Ectodermal cell (in vitro differentiated cells): ENCODE data around the gene KIF17.
"Not testable (repeated sequence)": the region's sequence is repeated elsewhere in the genome, so short reads cannot be mapped to it uniquely, and the experiment has no call there.

Experiments
- H3K27ac ChIP-seq: 2 replicates; pipeline ENCODE4 v1.7.0; 2013; ENCODE audit warnings: mild to moderate bottlenecking, low read depth, low read length; ENCODE audit not compliant: insufficient read depth, poor library complexity, severe bottlenecking
- H3K27me3 ChIP-seq: 2 replicates; pipeline ENCODE4 v1.7.0; 2013; ENCODE audit warnings: mild to moderate bottlenecking, low read length; ENCODE audit not compliant: insufficient read depth, control insufficient read depth, poor library complexity, severe bottlenecking
- H3K36me3 ChIP-seq: one replicate; pipeline ENCODE4 v1.7.0; 2013; ENCODE audit warnings: low read length; ENCODE audit not compliant: control insufficient read depth, insufficient read depth
- H3K4me1 ChIP-seq: one replicate; pipeline ENCODE4 v1.7.0; 2013; ENCODE audit warnings: low read length; ENCODE audit not compliant: control insufficient read depth, insufficient read depth
- H3K4me3 ChIP-seq: 2 replicates; pipeline ENCODE4 v1.7.0; 2013; ENCODE audit warnings: low read depth, low read length, control low read depth; ENCODE audit not compliant: insufficient read depth
- H3K9me3 ChIP-seq: 2 replicates; pipeline ENCODE4 v1.7.0; 2013; ENCODE audit warnings: mild to moderate bottlenecking, low read length, moderate library complexity; ENCODE audit not compliant: control insufficient read depth
- WGBS, 2 experiments: methylation state at CpG; one replicate each; pipeline ENCODE4 v1.1.7; 2013; ENCODE audit warnings: missing lambda C conversion rate in 2 of 2; 5-methylcytosine and 5-hydroxymethylcytosine counted together

Gene KIF17

DNA sequence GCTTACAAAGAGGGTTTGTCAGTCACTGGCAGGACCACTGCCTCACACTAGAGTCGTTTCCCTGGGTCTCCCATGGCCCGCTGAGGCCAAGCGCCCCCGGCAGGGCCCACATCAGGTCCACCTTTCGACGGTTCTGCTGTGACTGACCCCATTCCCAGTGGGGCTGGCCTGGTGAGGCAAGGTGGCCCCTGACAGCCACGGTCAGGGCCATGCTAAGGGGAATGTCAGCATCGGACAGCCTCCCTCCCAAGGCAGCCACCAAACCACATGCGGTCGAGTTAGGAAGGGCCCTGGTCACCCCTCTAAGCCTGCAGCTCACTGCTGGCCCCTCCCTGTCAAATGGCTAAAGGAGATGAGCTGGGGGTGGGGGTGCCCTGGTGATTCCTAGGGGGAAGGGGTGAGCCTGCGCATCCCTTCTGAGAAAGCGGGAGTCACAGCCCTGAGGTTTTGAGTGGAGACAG lies 2.9 kb upstream of the KIF17 start:
- Histone ChIP-seq H3K4me3 (no peak overlapping the region), H3K27me3 (peaks cover 29% of the 10 kb centered on the region), H3K4me1 (no peaks in the 10 kb centered on the region), H3K27ac (no peak overlapping the region), H3K9me3 (no peaks in the 10 kb centered on the region), H3K36me3 (no peaks in the 10 kb centered on the region)
- 90 to 91% methylated on average over 12 of the region's 12 CpGs for WGBS, 2 experiments

DNA sequence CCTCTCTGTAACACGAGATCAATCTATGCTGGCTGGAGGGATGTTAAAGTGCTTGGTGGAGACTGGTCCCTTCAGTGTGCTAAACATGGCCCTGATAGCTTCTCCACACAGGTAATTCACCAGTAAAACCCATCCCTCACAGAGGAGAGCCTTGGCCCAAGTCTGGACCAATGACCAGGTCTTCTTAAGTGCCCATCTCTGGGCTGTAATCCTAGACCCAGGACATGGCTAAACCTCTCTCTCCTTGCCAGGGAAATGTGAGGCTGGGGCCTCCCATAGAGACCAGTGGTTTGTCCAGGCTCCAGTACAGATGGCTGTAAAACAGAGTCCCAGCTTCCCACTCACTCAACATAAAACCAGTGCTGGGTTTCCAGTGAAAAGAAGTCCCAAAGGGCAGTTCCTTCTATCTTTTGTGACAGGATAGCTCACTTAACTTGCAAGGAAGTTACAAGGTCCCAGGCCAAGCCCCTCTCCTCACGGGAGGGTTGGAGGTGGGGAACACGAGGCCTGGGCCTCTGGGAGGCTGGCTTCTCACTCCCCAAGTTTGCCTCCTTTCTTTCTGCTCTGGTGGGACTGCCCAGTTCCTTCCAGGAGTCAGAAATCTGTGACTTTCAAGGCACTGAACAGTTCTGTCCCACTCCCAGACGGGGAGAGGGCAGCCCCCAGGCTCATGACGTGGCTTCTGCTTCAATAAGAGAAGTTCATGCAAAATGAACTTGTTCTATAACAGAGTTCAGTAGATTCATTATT lies 2.2 kb upstream of the KIF17 start:
- Histone ChIP-seq H3K4me3 (no peak overlapping the region), H3K27ac (no peak overlapping the region), H3K27me3 (peaks cover 29% of the 10 kb centered on the region), H3K36me3 (no peaks in the 10 kb centered on the region), H3K4me1 (no peaks in the 10 kb centered on the region), H3K9me3 (no peaks in the 10 kb centered on the region)
- WGBS, 2 experiments, result 86 to 91% methylated on average over 5 of the region's 5 CpGs

DNA sequence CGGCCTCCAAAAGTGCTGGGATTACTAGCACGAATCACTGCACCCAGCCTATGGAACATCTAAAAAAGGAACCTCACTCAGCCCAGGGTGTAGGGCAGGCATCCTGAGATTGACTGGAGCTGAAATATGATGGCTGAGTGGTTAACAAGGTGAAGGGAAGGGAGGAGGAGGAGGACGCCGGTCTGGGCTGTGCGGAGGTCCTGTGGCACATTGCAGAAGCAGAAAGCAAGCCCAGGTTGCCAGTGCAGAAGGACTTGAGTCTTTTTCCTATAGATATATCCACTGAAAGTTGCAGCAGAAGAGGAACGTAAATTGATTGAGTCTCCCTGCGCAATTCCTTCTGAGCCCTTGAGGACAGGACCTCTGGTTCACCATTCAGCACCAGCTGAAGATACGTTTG lies 1.5 kb upstream of the KIF17 start:
- Histone ChIP-seq H3K27ac (no peak overlapping the region), H3K27me3 (peaks cover 29% of the 10 kb centered on the region), H3K4me3 (no peak overlapping the region), H3K36me3 (no peaks in the 10 kb centered on the region), H3K9me3 (no peaks in the 10 kb centered on the region), H3K4me1 (no peaks in the 10 kb centered on the region)
- WGBS, 2 experiments, result 95 to 96% methylated on average over 8 of the region's 8 CpGs

DNA sequence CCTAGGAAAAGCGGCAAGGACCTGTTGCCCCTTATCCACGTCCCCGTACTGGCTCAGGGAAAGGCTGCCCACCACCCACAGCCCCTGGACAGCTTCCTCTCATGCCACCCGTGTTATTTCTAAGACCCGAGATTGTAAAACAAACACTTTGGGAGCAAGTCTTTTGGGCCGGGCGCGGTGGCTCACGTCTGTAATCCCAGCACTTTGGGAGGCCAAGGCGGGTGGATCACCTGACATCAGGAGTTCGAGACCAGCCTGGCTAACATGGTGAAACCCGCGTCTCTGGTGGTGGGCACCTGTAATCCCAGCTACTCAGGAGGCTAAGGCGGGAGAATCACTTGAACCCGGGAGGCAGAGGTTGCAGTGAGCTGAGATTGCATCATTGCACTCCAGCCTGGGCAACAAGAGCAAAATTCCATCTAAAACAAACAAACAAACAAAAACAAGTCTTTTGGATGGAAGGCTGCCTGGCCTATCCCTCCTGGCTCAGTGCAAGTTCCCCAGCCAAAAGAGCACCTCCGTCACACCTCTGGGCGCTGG lies 606 bp upstream of the KIF17 start:
- not testable (repeated sequence) for H3K9me3 ChIP-seq, H3K27ac ChIP-seq, H3K4me1 ChIP-seq, H3K36me3 ChIP-seq
- Histone ChIP-seq H3K27me3 (peaks cover 29% of the 10 kb centered on the region), H3K4me3 (peak overlapping the region; percentile 41)
- WGBS, 2 experiments, result 71 to 73% methylated on average over 17 of the region's 17 CpGs

- H3K4me1 ChIP-seq, result peaks cover 6% of the 10 kb centered on the region
- H3K4me3 ChIP-seq, result no peak overlapping the region
- H3K36me3 ChIP-seq, result no peaks in the 10 kb centered on the region
- WGBS, 2 experiments, result 90 to 94% methylated on average over 13 of the region's 13 CpGs
- peaks cover 29% of the 10 kb centered on the region for H3K27me3 ChIP-seq
- no peaks in the 10 kb centered on the region for H3K9me3 ChIP-seq
- H3K27ac ChIP-seq, result no peak overlapping the region
Observed at GRCh38 chr1:20716232-20716631, 1.6 kb downstream of the KIF17 start.

DNA sequence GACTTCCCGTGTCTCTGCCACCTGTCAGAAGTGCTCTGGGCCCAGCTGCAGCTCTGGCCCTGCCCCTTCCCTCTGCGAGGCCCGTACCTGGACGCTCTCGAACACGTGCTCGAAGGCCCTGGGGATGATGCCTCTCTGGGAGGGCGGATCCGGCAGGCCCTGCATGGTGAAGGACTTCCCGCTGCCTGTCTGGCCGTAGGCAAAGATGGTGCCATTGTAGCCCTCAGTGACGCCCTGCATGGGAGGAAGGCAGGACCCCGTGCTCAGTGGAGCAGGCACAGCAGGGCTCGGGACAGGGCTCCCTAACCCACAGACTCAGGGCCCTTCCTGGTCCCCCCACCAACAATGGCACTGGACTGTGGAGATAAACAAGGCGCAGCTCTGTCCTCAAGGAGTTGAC lies 2.4 kb downstream of the KIF17 start:
- H3K9me3 ChIP-seq, result no peaks in the 10 kb centered on the region
- 89 to 90% methylated on average over 15 of the region's 15 CpGs for WGBS, 2 experiments
- H3K36me3 ChIP-seq, result no peaks in the 10 kb centered on the region
- H3K4me1 ChIP-seq, result peaks cover 12% of the 10 kb centered on the region
- H3K4me3 ChIP-seq, result no peak overlapping the region
- peaks cover 29% of the 10 kb centered on the region for H3K27me3 ChIP-seq
- H3K27ac ChIP-seq, result no peak overlapping the region

DNA sequence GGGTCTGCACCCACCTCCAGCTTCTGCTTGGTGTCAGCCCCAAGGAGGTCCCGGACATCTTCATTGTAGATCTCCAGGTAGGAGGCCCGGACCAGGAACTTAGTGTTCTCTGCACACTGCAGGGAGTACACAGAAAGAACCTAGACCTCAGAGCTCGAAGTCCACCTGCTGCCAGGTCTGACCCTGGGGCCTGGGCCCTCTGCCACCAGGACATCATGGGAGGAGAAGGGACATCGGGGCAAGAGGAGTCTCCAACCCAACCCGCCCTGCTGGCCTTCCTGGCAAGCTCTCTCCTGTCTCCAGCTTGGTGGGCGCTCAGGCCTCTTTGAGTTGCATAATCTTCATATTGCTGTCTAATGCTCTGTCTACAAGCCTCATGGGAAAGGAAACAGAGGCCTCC lies 4.4 kb downstream of the KIF17 start:
- Histone ChIP-seq H3K27me3 (peaks cover 15% of the 10 kb centered on the region), H3K27ac (no peak overlapping the region), H3K36me3 (no peaks in the 10 kb centered on the region), H3K4me3 (no peak overlapping the region), H3K9me3 (no peaks in the 10 kb centered on the region), H3K4me1 (peaks cover 12% of the 10 kb centered on the region)
- WGBS, 2 experiments, result 86 to 87% methylated on average over 6 of the region's 6 CpGs

DNA sequence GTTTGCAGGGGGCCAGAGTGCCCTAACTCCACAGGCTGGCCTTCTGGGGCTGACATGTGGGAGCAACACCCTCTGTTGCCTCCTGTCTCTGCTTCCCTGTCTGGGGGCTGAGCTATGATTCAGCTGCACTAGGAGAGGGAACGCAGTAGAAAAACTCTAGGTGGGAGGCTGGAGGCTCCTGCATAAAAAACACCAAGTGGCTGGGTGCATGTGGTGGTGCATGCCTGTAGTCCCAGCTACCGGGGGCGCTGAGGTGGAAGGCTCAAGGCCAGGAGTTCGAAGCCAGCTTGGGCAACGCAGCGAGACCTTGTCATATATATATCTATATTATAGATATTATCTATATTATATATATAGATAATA lies 5.6 kb downstream of the KIF17 start:
- Histone ChIP-seq H3K4me1 (peaks cover 12% of the 10 kb centered on the region), H3K4me3 (no peak overlapping the region), H3K27me3 (peaks cover 6% of the 10 kb centered on the region), H3K9me3 (no peaks in the 10 kb centered on the region), H3K36me3 (no peaks in the 10 kb centered on the region), H3K27ac (peak overlapping the region; percentile 30)
- 91 to 96% methylated on average over 3 of the region's 6 CpGs for WGBS, 2 experiments

- peak overlapping the region; percentile 30 for H3K27ac ChIP-seq
Observed at GRCh38 chr1:20711285-20712214, 6.3 kb downstream of the KIF17 start.

More at GRCh38 chr1:20711285-20712214, 6.3 kb downstream of the KIF17 start:
- H3K4me3 ChIP-seq, result no peak overlapping the region
- peaks cover 12% of the 10 kb centered on the region for H3K4me1 ChIP-seq
- H3K27me3 ChIP-seq, result no peaks in the 10 kb centered on the region
- no peaks in the 10 kb centered on the region for H3K9me3 ChIP-seq
- 77 to 83% methylated on average over 29 of the region's 29 CpGs for WGBS, 2 experiments
- no peaks in the 10 kb centered on the region for H3K36me3 ChIP-seq
